Fibroblast of mammary gland (primary cell): ENCODE measurements around the gene NUP62CL.
A peak's percentile ranks its signal among the peaks of the same experiment; 100 is the strongest.

Experiments used
- DNase-seq: peaks from one replicate; pipeline ENCODE4 v3.0.0-alpha.2; 2010; ENCODE audit warnings: low read depth
- H3K4me3 ChIP-seq: 2 replicates; pipeline ENCODE4 v1.5.1; 2011; ENCODE audit warnings: low read depth, mild to moderate bottlenecking, low read length, moderate library complexity; ENCODE audit not compliant: control insufficient read depth
- TF ChIP-seq, protein P1 (sequence below): conservative IDR thresholded peaks from 2 replicates; pipeline ENCODE4 v1.5.1; 2011; ENCODE audit warnings: low read depth, low read length, inconsistent platforms; ENCODE audit not compliant: control insufficient read depth, insufficient read depth

Gene NUP62CL

DNA sequence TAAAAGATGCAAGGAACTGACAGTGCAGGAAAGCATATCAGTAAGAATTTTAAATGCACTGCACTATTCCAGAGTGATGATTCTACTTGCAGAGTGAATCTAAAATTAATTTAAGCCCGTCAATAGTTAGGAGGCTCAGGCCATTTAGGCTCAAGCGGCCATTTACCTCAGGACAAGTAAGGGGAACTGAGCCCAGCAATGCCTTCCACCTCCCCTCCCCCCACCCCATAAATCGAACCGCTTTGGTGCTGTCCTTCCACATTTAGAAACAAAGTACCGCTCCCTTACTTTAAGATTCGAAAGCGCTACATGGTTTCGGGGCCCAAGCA, 88.3 kb downstream of the NUP62CL start:
- TF ChIP-seq, protein P1, sequence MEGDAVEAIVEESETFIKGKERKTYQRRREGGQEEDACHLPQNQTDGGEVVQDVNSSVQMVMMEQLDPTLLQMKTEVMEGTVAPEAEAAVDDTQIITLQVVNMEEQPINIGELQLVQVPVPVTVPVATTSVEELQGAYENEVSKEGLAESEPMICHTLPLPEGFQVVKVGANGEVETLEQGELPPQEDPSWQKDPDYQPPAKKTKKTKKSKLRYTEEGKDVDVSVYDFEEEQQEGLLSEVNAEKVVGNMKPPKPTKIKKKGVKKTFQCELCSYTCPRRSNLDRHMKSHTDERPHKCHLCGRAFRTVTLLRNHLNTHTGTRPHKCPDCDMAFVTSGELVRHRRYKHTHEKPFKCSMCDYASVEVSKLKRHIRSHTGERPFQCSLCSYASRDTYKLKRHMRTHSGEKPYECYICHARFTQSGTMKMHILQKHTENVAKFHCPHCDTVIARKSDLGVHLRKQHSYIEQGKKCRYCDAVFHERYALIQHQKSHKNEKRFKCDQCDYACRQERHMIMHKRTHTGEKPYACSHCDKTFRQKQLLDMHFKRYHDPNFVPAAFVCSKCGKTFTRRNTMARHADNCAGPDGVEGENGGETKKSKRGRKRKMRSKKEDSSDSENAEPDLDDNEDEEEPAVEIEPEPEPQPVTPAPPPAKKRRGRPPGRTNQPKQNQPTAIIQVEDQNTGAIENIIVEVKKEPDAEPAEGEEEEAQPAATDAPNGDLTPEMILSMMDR = no peak
- DNase-seq = peak; percentile 3
- H3K4me3 ChIP-seq = peak overlapping the region; percentile 58

DNA sequence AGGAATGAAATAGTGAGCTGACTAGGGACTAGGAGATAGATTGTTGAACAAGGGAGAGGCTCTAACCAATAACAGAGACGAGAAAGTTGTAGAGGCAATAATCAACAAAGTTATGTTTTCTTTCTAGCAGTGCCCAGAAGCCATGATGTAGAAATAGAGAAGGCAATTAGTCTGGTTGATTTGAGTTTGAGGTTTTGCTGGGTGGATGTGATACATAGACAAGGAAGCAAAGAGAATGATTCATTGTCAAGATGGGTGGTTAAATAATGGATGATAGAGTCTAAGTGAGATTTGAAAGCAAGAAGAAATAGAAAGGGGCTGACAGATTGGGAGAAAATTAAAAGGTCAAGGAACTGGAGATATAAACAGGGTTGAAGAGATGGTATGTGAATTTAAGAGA, 98.8 kb downstream of the NUP62CL start:
- H3K4me3 ChIP-seq = no peak overlapping the region
- no peak for DNase-seq
- TF ChIP-seq, protein P1 = no peak

DNA sequence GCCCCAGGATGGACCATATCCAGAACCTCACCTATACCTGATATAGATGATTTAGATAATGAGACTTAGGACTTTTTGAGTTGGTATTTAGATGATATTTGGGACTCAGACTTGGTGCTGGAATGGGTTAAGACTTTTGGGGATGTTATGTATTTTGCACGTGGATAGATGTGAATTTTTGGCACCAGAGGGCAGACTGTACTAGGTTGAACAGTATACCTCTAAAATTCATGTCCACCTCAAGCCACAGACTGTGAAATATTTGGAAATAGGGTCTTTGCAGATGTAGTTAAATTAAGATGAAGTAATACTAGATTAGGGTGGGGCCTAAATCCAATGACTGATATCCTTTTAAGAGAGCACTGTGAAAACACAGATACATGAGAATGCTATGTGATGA, 103.3 kb downstream of the NUP62CL start:
- TF ChIP-seq, protein P1 = peak; percentile 21
- DNase-seq = peak; percentile 25
- no peak overlapping the region for H3K4me3 ChIP-seq

DNA sequence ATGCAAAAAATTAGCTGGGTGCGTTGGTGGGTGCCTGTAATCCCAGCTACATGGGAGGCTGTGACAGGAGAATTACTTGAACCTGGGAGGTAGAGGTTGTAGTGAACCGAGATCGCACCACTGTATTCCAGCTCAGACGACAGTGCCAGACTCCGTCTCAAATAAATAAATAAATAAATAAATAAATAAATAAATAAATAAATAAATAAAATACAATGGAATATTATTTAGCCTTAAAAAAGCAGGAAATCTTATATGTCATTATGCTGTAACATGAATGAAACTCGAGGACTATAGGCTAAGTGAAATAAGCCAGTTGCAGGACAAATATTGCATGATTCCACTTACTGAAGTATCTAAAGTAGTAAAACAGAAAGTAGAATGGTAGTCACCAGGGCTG, 130.1 kb downstream of the NUP62CL start:
- DNase-seq = no peak
- H3K4me3 ChIP-seq = no peak overlapping the region
- TF ChIP-seq, protein P1 = no peak
